Endothelial cell of umbilical vein (primary cell): ENCODE measurements around the gene SMAD6.
A peak's percentile ranks its signal among the peaks of the same experiment; 100 is the strongest.

Experiments used
- EZH2 ChIP-seq: IDR thresholded peaks from 2 replicates; pipeline ENCODE4 v1.6.1; 2012; ENCODE audit warnings: borderline replicate concordance, low read depth, mild to moderate bottlenecking, moderate library complexity, low read length, inconsistent platforms; ENCODE audit not compliant: severe bottlenecking
- FOS ChIP-seq: IDR thresholded peaks from 2 replicates; pipeline ENCODE4 v1.6.1; 2011; ENCODE audit warnings: mild to moderate bottlenecking, low read length, moderate library complexity, borderline replicate concordance; ENCODE audit not compliant: insufficient read depth
- GATA2 ChIP-seq: IDR thresholded peaks from 2 replicates; pipeline ENCODE4 v1.7.0; 2011; ENCODE audit warnings: low read depth, mild to moderate bottlenecking, moderate library complexity, mixed read lengths, low read length; ENCODE audit not compliant: insufficient read length, insufficient read depth
- JUN ChIP-seq: IDR thresholded peaks from 2 replicates; pipeline ENCODE4 v1.6.1; 2011; ENCODE audit warnings: borderline replicate concordance, low read depth; ENCODE audit not compliant: insufficient read length, insufficient read depth
- MAX ChIP-seq: IDR thresholded peaks from 2 replicates; pipeline ENCODE4 v1.6.1; 2011; ENCODE audit not compliant: insufficient read depth, insufficient read length
- MYC ChIP-seq: IDR thresholded peaks from one replicate; pipeline ENCODE4 v1.6.1; 2011; ENCODE audit warnings: mild to moderate bottlenecking, low read depth, low read length
- POLR2A ChIP-seq: IDR thresholded peaks from 2 replicates; pipeline ENCODE4 v1.6.1; 2012; ENCODE audit warnings: low read depth, mild to moderate bottlenecking, control low read depth, low read length
- POLR2AphosphoS5 ChIP-seq: IDR thresholded peaks from 2 replicates; pipeline ENCODE4 v1.6.1; 2012; ENCODE audit warnings: low read depth, mild to moderate bottlenecking, control low read depth, low read length, moderate library complexity; ENCODE audit not compliant: insufficient read depth
- TF ChIP-seq, protein P1 (sequence below), 2 donors: IDR thresholded peaks; 1 replicate in 1 of 2; 2 replicates in 1 of 2; pipeline ENCODE4 v1.5.1; 2011; ENCODE audit warnings: low read length in 2 of 2, mild to moderate bottlenecking in 2 of 2, moderate library complexity in 2 of 2, control low read depth in 1 of 2, inconsistent platforms in 1 of 2, low read depth in 1 of 2; ENCODE audit not compliant: insufficient read depth in 1 of 2; ENCODE audit errors: extremely low read depth in 1 of 2

DNA sequence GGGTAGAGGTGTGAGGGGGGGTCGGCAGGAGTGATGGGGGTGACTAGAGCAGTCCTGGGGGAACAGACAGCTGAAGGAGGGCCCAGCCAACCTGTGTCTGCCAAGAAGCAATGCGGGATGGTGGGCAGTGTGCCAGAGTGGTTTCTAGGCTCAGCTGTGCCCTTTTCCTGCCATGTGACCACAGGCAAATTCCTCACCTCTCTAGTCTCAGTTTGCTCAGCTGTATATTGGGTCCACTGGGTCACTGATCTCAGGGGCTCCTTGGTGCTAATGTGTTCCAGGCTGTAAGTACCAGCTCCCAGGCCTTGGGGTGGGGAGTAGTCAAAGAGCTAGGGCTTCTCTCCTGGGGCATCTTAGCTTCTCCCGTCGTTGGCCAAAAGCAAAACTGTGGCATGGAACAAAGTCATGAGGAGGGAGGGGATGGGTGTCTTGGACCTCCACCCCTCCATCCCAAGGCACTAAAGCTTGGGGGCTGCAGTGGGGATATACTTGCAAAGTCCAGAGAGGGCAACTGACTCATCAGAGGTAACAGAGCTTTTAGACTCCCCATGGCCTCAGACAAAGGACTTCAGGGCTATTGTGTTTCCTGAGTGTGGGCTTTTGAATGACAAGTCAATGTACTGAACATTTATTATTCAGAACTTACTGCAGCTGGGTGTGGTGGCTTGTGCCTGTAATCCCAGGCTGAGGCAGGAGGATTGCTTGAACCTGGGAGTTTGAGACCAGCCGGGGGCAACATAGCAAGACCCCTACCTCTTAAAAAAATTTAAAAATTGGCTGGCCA lies 20.9 kb downstream of the SMAD6 start:
- TF ChIP-seq, protein P1, sequence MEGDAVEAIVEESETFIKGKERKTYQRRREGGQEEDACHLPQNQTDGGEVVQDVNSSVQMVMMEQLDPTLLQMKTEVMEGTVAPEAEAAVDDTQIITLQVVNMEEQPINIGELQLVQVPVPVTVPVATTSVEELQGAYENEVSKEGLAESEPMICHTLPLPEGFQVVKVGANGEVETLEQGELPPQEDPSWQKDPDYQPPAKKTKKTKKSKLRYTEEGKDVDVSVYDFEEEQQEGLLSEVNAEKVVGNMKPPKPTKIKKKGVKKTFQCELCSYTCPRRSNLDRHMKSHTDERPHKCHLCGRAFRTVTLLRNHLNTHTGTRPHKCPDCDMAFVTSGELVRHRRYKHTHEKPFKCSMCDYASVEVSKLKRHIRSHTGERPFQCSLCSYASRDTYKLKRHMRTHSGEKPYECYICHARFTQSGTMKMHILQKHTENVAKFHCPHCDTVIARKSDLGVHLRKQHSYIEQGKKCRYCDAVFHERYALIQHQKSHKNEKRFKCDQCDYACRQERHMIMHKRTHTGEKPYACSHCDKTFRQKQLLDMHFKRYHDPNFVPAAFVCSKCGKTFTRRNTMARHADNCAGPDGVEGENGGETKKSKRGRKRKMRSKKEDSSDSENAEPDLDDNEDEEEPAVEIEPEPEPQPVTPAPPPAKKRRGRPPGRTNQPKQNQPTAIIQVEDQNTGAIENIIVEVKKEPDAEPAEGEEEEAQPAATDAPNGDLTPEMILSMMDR (IDR thresholded peaks at IDR 0.05; ENCODE audit: extremely low read depth in 1 of 2, insufficient read depth in 1 of 2, low read depth in 1 of 2, low read length in 2 of 2), result no peak
- TF ChIP-seq MAX (no peak), POLR2A (no peak), MYC (no peak), POLR2AphosphoS5 (no peak), EZH2 (no peak), JUN (no peak), FOS (peak; percentile 8), GATA2 (no peak)
